Coronary artery (tissue), 2 donors: ENCODE measurements around the gene NDUFB2.

Experiments used
- DNase-seq: peaks from one replicate; pipeline ENCODE4 v3.0.0-alpha.2; 2017; ENCODE audit warnings: low spot score
- H3K27ac ChIP-seq, 2 donors: fragments of 200-600 bp; sonication (generic); one replicate each; pipeline ENCODE4 v1.5.1; 2016 to 2019
- H3K4me3 ChIP-seq: fragments of 200-600 bp; sonication (generic); 2 replicates; pipeline ENCODE4 v1.5.1; 2016; ENCODE audit warnings: mild to moderate bottlenecking, moderate library complexity
- CTCF ChIP-seq: fragments of 200-600 bp; sonication (generic); IDR thresholded peaks from one replicate; pipeline ENCODE4 v1.5.1; 2019; ENCODE audit warnings: antibody characterized with exemption

Gene NDUFB2

GRCh38 chr7:140677496-140677895 lies 19.0 kb upstream of the NDUFB2 start:
- TF ChIP-seq CTCF: no peak
- H3K4me3 ChIP-seq: no peak overlapping the region
- H3K27ac ChIP-seq: no peak overlapping the region
- DNase-seq: no peak

- no peak overlapping the region for H3K27ac ChIP-seq
- H3K4me3 ChIP-seq: no peak overlapping the region
- no peak for TF ChIP-seq CTCF
- DNase-seq: no peak
Observed at GRCh38 chr7:140678081-140678815, 18.3 kb upstream of the NDUFB2 start.

DNA sequence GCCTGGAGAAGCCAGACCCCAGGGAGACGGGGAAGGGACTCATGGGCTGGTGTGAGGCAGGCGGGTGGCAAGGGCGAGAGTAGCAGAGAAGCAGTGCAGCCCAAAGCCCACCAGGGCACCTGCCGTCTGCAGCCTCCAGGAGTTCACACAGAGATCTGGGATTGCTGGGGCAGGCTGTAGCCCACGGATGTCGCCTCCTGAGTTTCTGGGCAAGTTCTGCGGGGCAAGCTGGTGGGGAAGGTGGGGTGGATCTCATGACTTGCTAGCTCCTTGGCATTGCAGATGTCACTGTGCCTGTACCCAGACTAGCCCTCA lies 17.7 kb upstream of the NDUFB2 start:
- H3K27ac ChIP-seq: no peak overlapping the region
- H3K4me3 ChIP-seq: no peak overlapping the region
- no peak for TF ChIP-seq CTCF
- no peak for DNase-seq

DNA sequence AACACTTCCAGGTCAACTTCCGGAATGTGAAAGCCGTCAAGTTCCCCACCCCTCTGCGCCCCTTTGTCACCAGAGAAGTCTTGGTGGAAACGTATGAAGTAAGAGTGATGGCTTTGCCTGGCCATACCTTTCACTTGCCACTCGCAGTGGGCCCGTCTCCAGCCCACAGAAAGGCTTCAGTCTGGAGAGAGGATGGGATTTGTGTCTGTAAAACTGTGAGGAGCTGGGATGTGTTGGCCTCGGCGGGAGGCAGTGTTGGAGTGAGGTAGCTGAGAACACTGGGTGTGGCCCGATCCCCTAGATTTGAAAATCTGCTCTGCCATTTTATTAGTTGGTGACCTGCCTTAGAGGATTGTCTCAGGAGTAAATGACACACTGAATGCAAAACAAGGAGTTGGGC lies 17.3 kb upstream of the NDUFB2 start:
- no peak overlapping the region for H3K27ac ChIP-seq
- no peak for TF ChIP-seq CTCF
- no peak for DNase-seq
- no peak overlapping the region for H3K4me3 ChIP-seq

DNA sequence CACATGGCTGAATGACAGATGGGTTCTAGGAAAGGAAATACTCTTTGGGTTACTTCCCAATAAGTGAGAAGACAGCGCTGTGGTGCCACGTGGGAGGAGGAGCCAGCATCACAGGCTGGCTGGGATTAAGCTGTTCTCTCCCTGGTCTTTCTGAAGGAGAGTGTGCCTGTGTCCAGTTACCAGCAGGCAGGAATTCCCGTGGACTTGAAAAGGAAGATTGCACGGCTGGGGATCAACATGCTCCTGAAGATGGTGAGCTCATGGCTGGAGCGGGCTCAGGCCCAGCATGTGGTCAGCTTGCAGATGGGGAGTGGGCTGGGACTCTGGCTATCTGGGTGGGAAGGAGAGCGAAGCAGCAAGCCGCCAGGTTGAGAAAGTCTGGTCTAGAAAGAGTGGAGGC lies 15.6 kb upstream of the NDUFB2 start:
- no peak for DNase-seq
- no peak for TF ChIP-seq CTCF
- Histone ChIP-seq H3K4me3 (no peak overlapping the region), H3K27ac (no peak overlapping the region)

GRCh38 chr7:140681766-140682165 lies 14.7 kb upstream of the NDUFB2 start:
- Histone ChIP-seq H3K27ac (no peak overlapping the region), H3K4me3 (no peak overlapping the region)
- DNase-seq: no peak
- no peak for TF ChIP-seq CTCF

GRCh38 chr7:140683657-140684056 lies 12.9 kb upstream of the NDUFB2 start:
- DNase-seq: peak; percentile 55
- TF ChIP-seq CTCF: no peak
- Histone ChIP-seq H3K27ac (no peak overlapping the region), H3K4me3 (no peak overlapping the region)
